Measurements from ENCODE around the gene LSM10.

GRCh38 chr1:36377791-36378492, 19.8 kb downstream of the LSM10 start:
- TF ChIP-seq CTCF (conservative IDR thresholded peaks at IDR 0.05) (no peak), ZFX (IDR thresholded peaks at IDR 0.05) (no peak)
